Measurements from ENCODE around the gene FBXO28. TPM values are rescaled to one million over a fixed set of nuclear protein-coding genes. Genes with fewer than 3 reads are reported as not detected.
"Not testable (repeated sequence)": the region's sequence is repeated elsewhere in the genome, so short reads cannot be mapped to it uniquely, and the experiment has no call there.

The FBXO28 gene, protein sequence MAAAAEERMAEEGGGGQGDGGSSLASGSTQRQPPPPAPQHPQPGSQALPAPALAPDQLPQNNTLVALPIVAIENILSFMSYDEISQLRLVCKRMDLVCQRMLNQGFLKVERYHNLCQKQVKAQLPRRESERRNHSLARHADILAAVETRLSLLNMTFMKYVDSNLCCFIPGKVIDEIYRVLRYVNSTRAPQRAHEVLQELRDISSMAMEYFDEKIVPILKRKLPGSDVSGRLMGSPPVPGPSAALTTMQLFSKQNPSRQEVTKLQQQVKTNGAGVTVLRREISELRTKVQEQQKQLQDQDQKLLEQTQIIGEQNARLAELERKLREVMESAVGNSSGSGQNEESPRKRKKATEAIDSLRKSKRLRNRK
- total RNA-seq, result 10 to 100 TPM; 33.1 to 34.1 (median 33.3) TPM

DNA sequence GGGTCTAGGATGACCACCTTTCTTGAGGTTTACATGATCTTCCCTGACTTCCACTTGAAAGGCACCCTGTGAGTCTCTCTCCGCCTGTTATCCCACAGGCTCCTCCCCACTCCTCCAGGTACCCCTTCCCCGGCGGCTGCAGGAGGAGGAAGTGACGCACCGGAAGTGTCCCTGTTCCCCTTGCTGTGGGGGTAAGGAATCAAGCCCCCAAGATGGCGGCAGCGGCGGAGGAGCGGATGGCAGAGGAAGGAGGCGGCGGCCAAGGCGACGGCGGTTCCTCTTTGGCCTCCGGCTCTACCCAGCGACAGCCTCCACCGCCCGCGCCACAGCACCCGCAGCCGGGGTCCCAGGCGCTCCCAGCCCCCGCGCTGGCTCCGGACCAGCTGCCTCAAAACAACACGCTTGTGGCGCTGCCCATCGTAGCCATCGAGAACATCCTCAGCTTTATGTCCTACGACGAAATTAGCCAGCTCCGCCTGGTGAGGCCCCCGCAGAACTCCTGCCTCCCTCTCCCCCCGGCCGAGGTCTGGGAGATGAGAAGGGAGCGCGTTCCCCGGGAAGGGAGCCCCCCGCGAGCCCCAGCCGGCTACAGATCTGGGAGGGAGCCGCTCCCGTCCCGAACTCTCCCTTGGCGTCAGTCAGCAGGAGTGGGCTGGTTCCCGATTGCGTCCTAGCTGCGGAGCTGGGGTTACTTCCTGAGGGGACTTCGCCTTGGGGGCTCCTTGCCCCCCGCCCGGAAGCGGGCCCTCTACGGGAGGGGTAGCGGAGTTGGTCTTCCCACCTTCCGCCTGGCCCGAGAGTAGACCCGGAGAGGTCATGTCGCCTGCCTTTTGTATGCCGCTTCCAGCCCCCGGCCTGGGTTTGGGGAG is at the start of gene FBXO28:
FBXO28 (plus strand) TSS at position 194 of the 869 bp plus-strand sequence; CDS start at position 213, 19 bp downstream.
- H3K27me3 Mint-ChIP-seq (ENCODE audit: low read depth), result peaks cover 7% of the 10 kb centered on the region
- ATAC-seq (peak; percentile 98 to 99), DNase-seq (peak; percentile 91)
- H3K9me3 Mint-ChIP-seq, result no peaks in the 10 kb centered on the region
- H3K4me3 Mint-ChIP-seq, result peak within 1 kb of the TSS; percentile 90
- H3K4me1 Mint-ChIP-seq (ENCODE audit: low read depth), result peaks cover 27% of the 10 kb centered on the region
- H3K36me3 Mint-ChIP-seq (ENCODE audit: insufficient read depth), result peaks cover 1% of the 10 kb centered on the region

- Mint-ChIP-seq H3K4me1 (ENCODE audit: low read depth) (peaks cover 8% of the 10 kb centered on the region), H3K27me3 (ENCODE audit: low read depth) (no peaks in the 10 kb centered on the region), H3K9me3 (no peaks in the 10 kb centered on the region), H3K4me3 (no peak overlapping the region), H3K36me3 (ENCODE audit: insufficient read depth) (no peaks in the 10 kb centered on the region)
- ATAC-seq, result no peak
- DNase-seq, result no peak
Observed at GRCh38 chr1:224064150-224064549, 49.8 kb upstream of the FBXO28 start.

GRCh38 chr1:224065455-224065854 is 48.5 kb upstream of the FBXO28 start:
- no peaks in the 10 kb centered on the region for H3K9me3 Mint-ChIP-seq
- H3K27me3 Mint-ChIP-seq (ENCODE audit: low read depth), result no peaks in the 10 kb centered on the region
- no peak for DNase-seq
- H3K4me1 Mint-ChIP-seq (ENCODE audit: low read depth), result peaks cover 8% of the 10 kb centered on the region
- no peak for ATAC-seq
- no peak overlapping the region for H3K4me3 Mint-ChIP-seq
- H3K36me3 Mint-ChIP-seq (ENCODE audit: insufficient read depth), result no peaks in the 10 kb centered on the region

- Mint-ChIP-seq H3K36me3 (ENCODE audit: insufficient read depth) (no peaks in the 10 kb centered on the region), H3K4me1 (ENCODE audit: low read depth) (peaks cover 8% of the 10 kb centered on the region), H3K27me3 (ENCODE audit: low read depth) (peaks cover 2% of the 10 kb centered on the region), H3K9me3 (peaks cover under 1% of the 10 kb centered on the region), H3K4me3 (no peak overlapping the region)
- ATAC-seq, result no peak
- DNase-seq, result no peak
Observed at GRCh38 chr1:224067207-224067606, 46.7 kb upstream of the FBXO28 start.

DNA sequence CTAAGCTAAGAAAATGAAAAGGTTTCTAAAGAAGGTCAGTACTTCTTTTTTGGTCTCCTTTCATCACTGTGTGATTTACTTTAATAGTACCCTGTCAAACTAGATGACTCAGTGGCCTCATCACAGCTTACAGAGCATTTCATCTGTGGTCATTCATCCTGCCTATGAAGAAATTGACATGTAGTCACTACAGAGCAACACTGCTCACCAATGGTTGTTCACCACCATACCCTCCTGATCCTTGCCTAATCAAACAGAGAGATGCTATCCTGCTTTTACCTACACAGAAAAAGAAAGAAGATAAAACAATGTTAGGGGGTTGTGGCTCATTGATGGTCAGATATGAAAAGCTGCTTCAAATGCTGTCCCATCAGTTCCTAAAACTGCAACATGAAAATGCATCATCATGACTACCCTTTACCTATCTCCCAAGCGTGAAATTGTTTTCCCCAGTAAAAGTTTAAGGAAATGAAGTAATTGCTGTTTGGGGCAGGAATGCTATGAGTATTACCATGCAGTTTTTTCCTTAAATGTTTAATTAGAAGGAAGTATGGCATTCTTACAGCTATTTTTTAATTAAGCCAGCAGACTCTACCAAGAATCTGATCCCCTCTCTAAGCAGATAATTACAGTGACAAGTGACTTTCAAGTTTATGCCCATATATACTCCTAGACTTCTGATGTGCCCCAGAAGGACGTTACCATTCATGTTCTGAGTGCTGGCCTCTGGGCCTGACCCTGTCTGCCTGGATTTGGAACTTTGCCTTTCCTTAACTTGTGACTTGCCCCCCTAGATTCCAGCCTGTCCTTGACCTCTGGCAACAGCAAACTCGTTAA is 46.1 kb upstream of the FBXO28 start:
- H3K4me1 Mint-ChIP-seq (ENCODE audit: low read depth), result peaks cover 8% of the 10 kb centered on the region
- no peak for DNase-seq
- ATAC-seq, result no peak
- H3K9me3 Mint-ChIP-seq, result peaks cover 7% of the 10 kb centered on the region
- no peak overlapping the region for H3K4me3 Mint-ChIP-seq
- peaks cover 4% of the 10 kb centered on the region for H3K27me3 Mint-ChIP-seq (ENCODE audit: low read depth)
- H3K36me3 Mint-ChIP-seq (ENCODE audit: insufficient read depth), result no peaks in the 10 kb centered on the region

GRCh38 chr1:224068458-224069072 is 45.3 kb upstream of the FBXO28 start:
- Mint-ChIP-seq H3K4me1 (ENCODE audit: low read depth) (peaks cover 8% of the 10 kb centered on the region), H3K36me3 (ENCODE audit: insufficient read depth) (peaks cover 2% of the 10 kb centered on the region), H3K27me3 (ENCODE audit: low read depth) (peaks cover 7% of the 10 kb centered on the region), H3K4me3 (no peak overlapping the region), H3K9me3 (peaks cover 9% of the 10 kb centered on the region)
- no peak for ATAC-seq
- DNase-seq, result no peak

GRCh38 chr1:224069138-224069537 is 44.8 kb upstream of the FBXO28 start:
- peaks cover 8% of the 10 kb centered on the region for H3K4me1 Mint-ChIP-seq (ENCODE audit: low read depth)
- H3K27me3 Mint-ChIP-seq (ENCODE audit: low read depth), result peaks cover 11% of the 10 kb centered on the region
- H3K4me3 Mint-ChIP-seq, result no peak overlapping the region
- H3K36me3 Mint-ChIP-seq (ENCODE audit: insufficient read depth), result peaks cover 2% of the 10 kb centered on the region
- no peak for DNase-seq
- no peak for ATAC-seq
- peaks cover 9% of the 10 kb centered on the region for H3K9me3 Mint-ChIP-seq

- no peaks in the 10 kb centered on the region for H3K4me1 Mint-ChIP-seq (ENCODE audit: low read depth)
- peaks cover 9% of the 10 kb centered on the region for H3K9me3 Mint-ChIP-seq
- no peak overlapping the region for H3K4me3 Mint-ChIP-seq
- no peak for ATAC-seq
- no peak for DNase-seq
- peaks cover 2% of the 10 kb centered on the region for H3K36me3 Mint-ChIP-seq (ENCODE audit: insufficient read depth)
- peaks cover 11% of the 10 kb centered on the region for H3K27me3 Mint-ChIP-seq (ENCODE audit: low read depth)
Observed at GRCh38 chr1:224070521-224070920, 43.4 kb upstream of the FBXO28 start.

- peaks cover 14% of the 10 kb centered on the region for H3K27me3 Mint-ChIP-seq (ENCODE audit: low read depth)
- no peak overlapping the region for H3K4me3 Mint-ChIP-seq
- peaks cover 9% of the 10 kb centered on the region for H3K9me3 Mint-ChIP-seq
- H3K36me3 Mint-ChIP-seq (ENCODE audit: insufficient read depth), result peaks cover 2% of the 10 kb centered on the region
- ATAC-seq (no peak), DNase-seq (no peak)
- no peaks in the 10 kb centered on the region for H3K4me1 Mint-ChIP-seq (ENCODE audit: low read depth)
Observed at GRCh38 chr1:224076407-224076806, 37.5 kb upstream of the FBXO28 start.

GRCh38 chr1:224079644-224080043 is 34.3 kb upstream of the FBXO28 start:
- DNase-seq; ATAC-seq; H3K9me3 Mint-ChIP-seq; H3K4me3 Mint-ChIP-seq; H3K36me3 Mint-ChIP-seq (ENCODE audit: insufficient read depth); H3K4me1 Mint-ChIP-seq (ENCODE audit: low read depth); H3K27me3 Mint-ChIP-seq (ENCODE audit: low read depth): not testable (repeated sequence)

DNA sequence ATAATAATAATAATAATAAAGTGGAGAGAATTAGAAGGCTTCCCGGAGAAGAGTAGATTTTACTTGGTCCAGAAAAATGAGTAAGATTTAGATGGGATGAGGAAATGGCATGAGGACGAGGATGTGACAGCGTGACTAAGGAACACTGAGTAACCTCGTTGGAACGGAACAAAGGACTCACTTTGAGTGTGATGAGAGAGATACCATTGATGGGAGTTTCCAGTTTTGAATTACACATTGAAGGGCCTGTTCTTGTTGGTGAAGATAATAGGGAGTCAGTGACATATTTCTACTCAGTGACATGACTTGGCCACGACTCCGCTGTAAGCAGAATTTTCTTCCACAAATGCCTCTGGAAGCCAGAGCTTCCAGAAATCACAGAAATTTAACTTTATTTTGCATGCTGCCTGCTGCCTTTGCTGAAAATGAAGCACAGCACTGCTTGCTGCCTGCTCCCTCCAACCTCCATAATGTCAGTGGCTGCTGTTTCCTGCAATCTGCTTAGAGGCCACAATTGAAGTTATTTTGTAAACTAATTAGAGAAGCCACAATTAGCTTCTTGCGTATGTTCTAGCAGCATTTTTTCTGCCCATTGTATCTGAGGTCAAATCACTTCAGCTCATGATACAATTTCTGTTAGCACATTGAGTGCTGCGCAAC is 33.7 kb upstream of the FBXO28 start:
- DNase-seq (no peak), ATAC-seq (no peak)
- H3K4me3 Mint-ChIP-seq, result no peak overlapping the region
- no peaks in the 10 kb centered on the region for H3K4me1 Mint-ChIP-seq (ENCODE audit: low read depth)
- H3K27me3 Mint-ChIP-seq (ENCODE audit: low read depth), result peaks cover 5% of the 10 kb centered on the region
- H3K9me3 Mint-ChIP-seq, result no peaks in the 10 kb centered on the region
- no peaks in the 10 kb centered on the region for H3K36me3 Mint-ChIP-seq (ENCODE audit: insufficient read depth)

GRCh38 chr1:224081604-224082003 is 32.3 kb upstream of the FBXO28 start:
- Mint-ChIP-seq H3K36me3 (ENCODE audit: insufficient read depth) (no peaks in the 10 kb centered on the region), H3K4me1 (ENCODE audit: low read depth) (no peaks in the 10 kb centered on the region)
- no peak for ATAC-seq

DNA sequence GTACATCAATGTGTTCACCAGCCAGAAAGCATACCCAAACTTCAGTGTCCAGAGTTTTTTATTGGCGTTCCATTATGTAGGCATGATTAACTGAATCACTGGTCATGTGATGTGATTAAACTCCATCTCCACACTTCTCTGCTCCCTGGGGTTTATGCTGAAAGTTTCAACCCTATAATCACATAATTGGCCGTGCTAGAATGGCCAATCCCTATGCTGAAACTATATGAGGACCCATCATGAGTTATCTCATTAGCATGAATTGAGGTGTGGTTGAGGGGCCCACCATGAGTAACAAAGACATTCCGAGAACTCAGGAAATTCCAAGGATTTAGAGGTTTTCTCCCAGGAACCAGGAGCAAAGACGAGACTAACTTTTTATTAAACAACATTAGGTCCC is 31.8 kb upstream of the FBXO28 start:
- H3K4me3 Mint-ChIP-seq, result no peak overlapping the region
- H3K27me3 Mint-ChIP-seq (ENCODE audit: low read depth), result peaks cover 10% of the 10 kb centered on the region
- H3K4me1 Mint-ChIP-seq (ENCODE audit: low read depth), result no peaks in the 10 kb centered on the region
- no peak for DNase-seq
- no peaks in the 10 kb centered on the region for H3K36me3 Mint-ChIP-seq (ENCODE audit: insufficient read depth)
- no peak for ATAC-seq
- no peaks in the 10 kb centered on the region for H3K9me3 Mint-ChIP-seq

More at GRCh38 chr1:224081604-224082003, 32.3 kb upstream of the FBXO28 start:
- Mint-ChIP-seq H3K9me3 (no peaks in the 10 kb centered on the region), H3K27me3 (ENCODE audit: low read depth) (peaks cover 7% of the 10 kb centered on the region), H3K4me3 (no peak overlapping the region)
- no peak for DNase-seq
